Effector CD8-positive, alpha-beta T cell (primary cell): ENCODE results near the gene RDH8.
"Not testable (repeated sequence)": the region's sequence is repeated elsewhere in the genome, so short reads cannot be mapped to it uniquely, and the experiment has no call there.

ENCODE experiments used
- DNase-seq: peaks from one replicate; lab custom pipeline; 2025; lab: John Stamatoyannopoulos, UW

The RDH8 gene

DNA sequence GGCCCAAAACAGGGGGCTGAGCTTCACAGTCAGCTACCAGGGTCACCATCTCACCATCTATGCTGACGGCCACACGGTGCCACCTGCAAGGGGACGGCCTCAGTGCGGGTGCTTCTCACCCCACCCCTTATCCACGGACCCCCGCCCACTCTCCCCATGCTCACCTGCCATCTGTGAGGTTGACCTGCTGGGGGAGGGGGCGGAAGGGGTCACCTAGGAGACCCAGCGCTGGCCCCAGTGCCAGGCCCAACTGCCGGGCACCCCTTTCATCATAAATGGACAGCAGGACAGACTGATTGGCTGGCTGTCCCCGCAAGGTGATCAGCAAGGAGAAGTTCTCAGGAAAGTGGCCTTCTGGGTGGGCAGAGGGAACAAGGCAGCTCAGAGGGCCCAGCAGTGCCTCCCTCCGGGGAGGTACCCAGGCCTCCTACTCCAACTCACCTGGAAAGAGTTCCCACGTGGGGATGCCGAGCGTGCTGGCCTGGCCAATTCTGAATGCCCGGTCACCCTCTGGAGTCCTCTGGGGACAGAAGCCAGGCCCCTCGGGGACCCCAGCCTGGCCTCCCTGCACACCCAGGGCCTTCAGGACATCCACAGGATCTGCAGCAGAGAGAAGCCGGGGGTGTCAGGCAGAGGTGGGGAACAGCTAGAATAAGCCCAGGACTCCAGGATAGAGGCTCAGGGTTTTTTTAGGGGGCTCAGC is 7.5 kb upstream of the RDH8 start:
- no peak for DNase-seq

DNA sequence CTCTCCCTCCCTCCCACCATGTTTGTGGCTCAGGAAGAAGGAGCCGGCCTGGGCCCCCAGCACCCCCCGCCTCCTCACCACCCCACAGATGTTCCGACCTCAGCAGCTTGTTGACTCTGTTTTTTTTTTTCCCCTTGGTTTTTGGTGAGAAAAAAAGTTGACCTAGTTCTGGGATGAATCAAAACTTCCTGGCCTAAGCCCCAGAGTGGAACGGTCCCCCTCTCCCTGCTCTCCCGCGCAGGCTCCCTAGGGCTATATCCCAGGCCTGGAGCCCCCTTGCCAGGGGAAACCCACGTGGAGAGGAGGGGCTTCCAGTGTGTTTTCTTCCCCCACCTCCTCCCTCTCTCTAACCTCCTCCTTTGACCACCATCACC is 7.0 kb upstream of the RDH8 start:
- no peak for DNase-seq

DNA sequence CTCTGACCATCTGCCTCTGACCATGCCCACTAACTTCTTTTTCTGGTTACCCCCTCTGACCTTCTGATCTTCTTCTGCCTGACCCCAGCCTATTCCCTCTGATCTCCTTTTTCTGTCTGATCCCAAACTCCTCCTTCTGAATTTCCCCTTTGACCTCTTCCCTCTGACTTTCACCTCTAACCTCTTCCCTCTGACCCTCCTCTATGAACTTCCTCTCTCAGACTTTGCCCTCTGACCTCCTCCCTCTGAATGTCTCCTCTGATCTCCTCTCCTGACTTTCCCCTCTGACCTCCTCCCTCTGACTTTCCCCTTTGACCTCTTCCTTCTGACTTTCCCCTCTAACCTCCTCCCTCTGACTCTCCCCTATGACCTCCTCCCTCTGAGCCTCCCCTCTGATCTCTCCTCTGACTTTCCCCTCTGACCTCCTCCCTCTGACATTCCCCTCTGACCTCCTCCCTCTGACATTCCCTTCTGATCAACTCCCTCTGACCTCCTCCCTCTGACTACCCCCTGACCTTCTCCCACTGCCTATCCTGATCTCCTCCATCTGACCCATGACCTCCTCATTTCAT is 6.4 kb upstream of the RDH8 start:
- no peak for DNase-seq

DNA sequence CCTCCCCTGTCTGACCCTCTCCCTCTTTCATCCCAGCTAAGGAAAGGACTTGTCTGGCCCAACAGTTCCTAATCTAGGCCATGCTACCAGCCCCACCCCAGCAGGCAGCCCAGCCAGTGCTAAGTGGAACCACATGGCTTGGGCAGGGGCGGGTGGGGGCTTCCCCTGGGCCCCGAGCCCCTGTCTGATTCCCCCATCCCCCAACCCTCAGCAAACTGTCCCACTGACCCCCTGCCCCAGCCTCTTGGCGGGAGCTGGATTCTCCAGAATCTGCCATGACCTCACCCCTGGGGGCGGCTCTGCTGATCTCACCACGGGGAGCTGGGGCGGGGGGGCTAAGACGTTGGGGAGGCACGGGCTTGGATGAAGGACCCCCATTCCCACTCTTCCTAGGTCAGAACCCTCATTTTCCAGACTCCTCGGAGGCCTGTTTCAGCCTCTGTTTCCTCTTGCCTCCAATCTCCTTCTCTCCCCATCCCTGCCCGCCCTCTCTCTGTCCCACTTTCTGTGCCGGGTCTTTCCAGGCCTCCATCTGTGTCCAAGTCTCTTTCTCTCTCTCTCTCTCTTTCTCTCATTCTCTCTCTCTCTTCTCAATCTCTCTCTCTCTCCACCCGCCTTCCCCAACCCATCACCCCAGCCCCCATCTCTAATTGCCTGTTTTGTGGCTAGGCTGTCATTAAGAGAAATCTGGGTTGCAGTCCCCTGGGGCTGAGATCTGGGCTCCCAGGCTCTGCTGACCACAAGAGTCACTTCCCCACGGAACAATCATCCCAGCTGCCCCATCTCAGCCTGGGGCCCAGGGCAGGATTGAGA is 5.7 kb upstream of the RDH8 start:
- DNase-seq: no peak

DNA sequence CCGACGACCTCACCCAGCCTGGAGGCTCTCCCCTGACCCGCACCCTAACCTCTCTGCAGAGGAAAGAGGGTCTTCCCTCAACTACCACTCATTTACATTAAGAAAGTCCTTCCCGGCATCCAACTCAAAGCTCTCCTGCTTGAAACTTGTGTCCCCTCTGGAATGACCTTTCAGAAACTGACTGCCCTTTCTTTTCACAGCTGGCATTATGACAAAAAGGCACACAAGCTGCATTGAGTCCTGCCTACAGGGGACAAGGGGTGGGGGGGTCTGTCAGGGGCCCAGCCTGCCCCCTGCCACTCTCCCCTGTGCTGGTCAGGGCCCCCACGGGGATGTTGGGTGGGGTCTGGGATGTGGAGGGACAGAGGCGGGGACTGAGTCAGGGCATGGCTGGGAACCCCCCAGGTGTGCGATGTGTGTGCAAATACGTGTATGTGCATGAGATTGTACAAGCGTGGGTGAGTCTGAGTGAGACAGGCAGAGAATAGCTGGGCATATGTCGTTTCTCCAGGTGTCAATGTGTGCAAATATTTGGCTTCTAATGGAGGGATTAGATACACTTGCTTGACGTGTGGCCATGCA is 5.0 kb upstream of the RDH8 start:
- no peak for DNase-seq

DNA sequence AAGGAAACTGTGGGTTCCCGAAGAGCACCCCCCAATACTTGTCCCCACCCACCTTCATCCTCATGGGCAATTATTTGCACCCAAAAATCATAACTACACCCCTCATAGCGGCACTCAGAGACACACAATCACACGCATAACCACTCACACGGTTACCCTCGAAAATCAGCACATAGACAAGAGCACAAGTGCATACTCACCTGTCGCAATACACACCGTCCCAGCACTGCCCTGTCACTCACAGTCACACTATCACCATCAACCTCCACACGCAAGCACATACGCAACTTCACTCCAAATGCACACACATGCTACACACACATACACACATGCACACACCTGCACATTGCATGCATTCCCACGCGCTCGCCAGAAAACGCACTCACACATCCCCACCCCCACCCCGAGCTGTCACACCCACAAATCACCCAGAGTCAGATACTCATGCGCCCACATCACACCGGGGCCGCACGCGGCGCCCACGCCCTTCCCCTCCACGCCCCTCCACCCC is 3.5 kb upstream of the RDH8 start:
- no peak for DNase-seq

DNA sequence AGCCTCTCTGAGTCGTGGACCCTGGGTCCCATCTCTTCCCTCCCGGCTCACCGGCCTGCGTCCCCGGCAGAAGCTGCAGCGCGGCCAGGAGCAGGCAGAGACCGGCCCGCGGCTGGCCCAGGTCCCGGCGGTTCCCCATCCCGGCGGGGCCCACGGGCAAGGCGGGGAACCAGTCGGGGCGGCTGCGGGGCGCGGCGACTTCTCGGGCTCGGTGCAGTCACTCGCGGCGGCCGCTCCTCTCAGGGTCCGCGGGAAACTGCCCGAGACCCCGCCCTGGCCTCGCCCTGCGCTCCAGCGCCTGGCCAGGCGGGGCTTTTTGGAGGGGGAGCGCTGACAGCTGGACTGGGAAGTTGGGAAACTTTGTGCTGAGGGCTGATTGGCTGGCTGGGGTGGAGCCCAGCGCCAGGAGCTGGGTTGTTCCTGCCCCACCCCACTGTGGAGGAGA is 3.0 kb upstream of the RDH8 start, which contains the start of gene COL5A3:
Gene COL5A3 (minus strand): TSS at position 258 of the 445 bp plus-strand sequence. CDS start 119 bp downstream, at position 139.
- DNase-seq: no peak

DNA sequence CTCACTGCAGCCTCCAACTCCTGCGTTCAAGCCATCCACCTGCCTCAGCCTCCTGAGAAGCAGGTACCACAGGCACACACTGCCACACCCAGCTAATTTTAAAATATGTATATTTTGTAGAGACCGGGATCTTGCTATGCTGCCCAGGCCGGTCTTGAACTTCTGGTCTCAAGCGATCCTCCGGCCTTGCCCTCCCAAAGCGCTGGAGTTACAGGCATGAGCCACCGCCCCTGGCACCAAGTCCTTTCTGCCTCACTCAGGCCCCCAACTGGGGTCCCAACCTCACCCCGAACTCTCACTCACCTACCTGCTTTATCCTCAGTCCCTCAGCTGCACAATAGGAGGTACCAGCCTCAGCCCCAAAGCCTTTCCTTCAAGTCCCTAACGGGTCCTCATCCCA is 2.3 kb upstream of the RDH8 start:
- no peak for DNase-seq

DNA sequence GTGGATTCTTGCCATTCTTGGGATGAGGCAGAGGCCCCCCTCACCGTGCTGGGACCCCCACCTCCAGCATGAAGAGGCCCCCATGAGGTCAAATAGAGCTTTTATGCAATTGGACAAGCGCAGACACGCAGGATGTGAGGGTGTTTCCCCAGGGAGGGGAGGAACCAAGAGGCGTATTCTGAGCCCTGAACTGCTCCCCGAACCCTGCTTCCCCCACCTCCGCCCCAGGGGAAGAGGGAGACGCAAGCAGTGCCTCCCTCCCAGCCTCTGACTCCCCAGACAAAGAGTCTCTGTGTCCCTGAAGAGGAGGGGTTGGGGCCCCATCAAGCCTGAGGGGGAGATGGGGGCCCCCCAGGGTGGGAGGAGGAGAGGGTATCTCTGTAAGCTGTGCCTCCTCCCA is 1.3 kb upstream of the RDH8 start:
- DNase-seq: no peak

DNA sequence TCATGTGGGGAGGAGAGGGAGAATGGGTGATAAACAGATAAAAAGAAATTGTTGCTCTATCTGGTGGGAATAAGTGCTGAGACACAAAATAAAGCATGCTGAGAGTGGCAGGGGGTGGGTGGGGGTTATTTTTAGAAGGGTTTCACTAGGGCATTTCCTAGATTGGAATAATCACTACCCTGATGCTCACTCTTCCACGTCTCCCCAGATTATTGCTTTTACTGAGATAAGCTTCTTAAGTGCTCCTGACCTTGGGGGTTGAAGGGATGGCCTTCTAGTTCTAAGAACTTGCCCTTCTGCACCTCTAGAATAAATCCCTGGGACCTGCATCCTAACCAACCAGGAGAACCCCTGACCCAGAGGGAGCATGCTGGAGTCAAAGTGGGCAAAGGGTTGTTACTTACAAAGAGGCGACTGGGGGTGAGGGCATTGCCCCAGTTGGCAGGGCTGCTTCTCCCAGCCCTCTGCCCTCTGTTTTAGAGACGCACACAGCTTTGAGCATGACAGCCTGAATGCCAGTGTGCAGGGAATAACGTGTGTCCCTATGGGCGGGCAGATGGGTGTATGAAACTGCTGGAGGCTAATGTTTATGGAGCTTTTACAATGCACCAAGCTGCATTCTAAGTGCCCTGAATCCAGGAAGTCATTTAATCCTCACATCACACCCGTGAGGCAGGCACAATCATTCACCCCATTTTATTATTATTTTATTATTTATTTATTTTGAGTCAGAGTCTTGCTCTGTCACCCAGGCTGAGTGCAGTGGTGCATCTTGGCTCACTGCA is 743 bp downstream of the RDH8 start:
- no peak for DNase-seq

DNA sequence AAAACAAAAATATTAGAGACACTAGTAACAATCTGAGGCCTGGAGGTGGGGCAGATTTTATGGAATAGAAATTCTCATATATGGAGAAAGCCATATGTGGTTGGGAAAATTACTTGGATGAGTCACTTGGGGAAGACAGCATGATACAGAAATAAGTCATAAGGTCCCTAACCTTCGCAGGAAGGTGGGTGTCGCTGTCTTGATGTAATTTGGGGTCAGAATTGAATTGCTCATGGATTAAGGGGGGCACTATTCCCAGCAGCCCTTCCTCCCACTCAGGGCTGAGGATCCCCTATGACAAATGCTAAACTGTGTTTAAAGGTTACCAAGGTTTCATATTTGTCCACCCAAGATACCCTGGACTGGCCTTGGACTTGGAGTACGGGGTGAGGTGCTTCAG is 5.0 kb downstream of the RDH8 start:
- DNase-seq: no peak

DNA sequence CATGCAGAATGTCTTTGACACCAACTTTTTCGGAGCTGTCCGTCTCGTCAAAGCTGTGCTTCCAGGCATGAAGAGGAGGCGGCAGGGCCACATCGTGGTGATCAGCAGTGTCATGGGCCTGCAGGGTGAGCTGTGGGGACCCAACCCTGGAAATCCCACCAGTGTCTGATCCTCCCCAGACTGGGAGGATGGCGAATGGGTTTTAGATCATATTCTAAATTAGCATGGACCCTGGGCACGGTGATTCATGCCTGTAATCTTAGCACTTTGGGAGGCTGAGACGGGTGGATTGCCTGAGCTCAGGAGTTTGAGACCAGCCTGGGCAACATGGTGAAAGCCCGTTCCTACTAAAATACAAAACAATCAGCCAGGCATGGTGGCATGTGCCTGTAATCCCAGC is 5.5 kb downstream of the RDH8 start:
- DNase-seq: no peak

DNA sequence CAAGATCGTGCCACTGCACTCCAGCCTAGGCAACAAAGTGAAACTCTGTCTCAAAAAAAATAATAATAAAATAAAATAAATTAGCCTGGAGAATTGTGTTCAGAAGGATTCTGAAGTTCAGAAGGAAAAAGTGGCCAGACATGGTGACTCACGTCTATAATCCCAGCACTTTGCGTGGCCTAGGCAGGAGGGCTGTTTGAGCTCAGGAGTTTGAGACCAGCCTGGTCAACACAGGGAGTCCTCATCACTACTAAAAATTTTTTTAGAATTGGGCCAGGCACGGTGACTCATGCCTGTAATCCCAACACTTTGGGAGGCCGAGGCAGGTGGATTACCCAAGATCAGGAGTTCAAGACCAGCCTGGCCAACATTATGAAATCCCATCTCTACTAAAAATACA is 6.0 kb downstream of the RDH8 start:
- no peak for DNase-seq

DNA sequence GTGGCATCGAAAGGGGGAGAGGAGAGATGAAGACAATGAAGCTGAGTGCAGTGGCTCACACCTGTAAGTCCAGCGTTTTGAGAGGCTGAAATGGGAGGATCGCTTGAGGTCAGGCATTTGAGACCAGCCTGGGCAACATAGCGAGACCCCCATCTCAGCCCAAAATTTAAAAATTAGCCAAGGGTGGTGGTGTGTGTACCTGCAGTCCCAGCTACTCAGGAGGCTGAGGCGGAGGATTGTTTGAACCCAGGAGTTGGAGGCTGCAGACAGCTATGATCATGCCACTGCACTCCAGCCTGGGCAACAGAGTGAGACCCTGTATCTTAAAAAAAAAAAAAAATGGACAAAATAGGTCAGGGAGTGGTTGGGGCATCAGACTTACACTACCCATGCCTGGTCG is 7.6 kb downstream of the RDH8 start:
- DNase-seq: no peak

DNA sequence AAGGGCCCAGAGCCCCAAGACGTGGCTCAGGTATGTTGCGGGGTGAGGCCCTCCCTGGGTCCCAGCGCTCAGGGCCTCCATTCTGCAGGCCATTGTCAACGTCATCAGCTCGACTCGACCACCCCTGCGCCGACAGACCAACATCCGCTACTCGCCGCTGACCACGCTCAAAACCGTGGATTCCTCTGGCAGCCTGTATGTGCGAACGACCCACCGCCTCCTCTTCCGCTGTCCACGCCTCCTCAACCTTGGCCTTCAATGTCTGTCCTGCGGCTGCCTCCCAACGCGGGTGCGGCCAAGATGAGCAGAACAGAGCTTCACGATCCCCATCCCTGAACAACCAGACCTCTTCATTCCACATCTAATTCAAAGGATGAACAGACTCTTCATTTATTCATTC is 8.2 kb downstream of the RDH8 start:
- DNase-seq: no peak

DNA sequence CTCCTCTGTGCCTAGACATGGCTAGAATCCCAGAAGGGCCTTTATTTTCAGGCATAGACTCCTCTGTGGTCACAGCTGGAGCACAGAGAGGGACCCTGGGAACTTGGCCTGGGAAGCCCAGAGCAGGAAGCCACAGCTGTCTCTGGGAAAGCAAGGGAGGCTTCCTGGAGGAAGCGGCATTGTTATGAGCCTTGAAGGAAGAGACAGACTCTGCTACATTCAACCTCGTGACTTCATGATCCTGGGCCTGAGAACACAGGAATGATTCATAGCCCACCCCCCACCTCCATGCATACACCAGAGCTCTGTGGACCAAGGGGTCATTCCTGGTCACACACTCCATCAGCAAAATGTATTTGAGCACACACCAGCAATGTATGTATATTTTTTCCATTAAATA is 8.6 kb downstream of the RDH8 start:
- no peak for DNase-seq

DNA sequence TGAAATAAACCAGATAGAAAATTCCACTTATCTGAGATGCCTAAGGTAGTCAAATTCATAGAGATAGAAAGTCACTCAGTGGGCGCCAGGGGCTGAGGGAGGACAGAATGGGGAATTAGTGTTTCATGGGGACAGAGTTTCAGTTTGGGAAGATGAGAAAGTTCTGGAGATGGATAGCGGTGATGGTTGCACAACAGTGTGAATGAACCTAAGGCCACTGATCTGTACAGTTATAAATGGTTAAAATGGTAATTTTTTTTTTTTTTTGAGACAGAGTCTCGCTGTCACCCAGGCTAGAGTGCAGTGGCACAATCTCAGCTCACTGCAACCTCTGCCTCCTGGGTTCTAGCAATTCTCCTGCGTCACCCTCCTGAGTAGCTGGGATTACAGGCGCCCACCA is 9.8 kb downstream of the RDH8 start:
- not testable (repeated sequence) for DNase-seq

DNA sequence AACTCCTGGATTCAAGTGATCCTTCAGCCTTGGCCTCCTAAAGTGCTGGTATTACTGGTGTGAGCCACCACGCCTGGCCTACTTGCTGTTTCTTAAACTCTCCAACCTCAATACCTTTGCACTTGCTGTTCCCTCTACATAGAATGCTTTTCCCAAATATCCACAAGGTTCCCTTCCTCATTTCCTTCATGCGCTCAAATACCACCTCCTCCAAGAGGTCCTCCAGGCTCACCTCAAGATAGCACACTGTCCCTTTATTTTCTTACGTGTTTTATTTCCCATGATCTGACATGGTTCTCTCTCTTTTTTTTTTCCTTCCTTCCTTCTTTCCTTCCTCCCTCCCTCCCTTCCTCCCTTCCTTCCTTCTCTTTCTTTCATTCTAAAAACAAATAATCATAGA is 13.5 kb downstream of the RDH8 start:
- DNase-seq: no peak

DNA sequence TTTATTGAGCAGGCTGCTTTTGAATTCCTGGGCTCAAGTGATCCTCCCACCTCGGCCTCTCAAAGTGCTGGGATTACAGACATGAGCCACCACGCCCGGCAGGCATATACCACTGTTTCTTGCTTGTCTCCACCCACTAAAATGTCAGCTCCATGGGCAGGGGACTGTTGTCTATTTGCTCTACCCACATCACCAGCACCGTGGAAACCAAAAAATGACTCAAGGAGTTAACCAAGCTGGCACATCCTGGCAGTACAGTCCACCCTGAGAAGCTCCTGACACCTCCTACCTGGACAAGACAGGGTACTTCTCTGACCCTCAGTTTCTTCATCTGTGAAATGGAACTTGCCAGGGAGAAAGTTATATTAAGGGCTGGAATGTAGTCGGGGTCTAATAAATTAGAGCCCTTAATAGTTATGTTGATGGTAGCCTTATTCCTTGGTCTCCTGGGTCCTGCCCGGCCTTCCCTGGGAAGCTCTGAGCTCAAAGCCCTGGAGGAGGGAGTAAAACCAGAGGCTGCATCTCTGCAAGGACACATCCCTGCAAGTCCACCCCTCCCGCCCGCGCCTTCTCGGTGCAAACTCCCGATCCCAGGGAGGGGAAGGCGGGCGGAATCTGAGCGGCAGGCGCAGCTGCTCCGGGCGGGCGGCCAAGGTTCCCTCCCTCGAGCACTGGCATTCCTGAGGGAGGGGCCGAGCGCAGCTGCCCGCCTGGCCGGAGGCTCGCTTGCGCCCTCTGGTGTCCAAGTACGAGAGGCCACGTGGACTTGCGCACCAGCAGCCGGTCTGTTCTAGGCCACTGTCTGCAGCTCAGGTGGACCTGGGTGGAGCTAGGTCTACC is 14.1 kb downstream of the RDH8 start:
- DNase-seq: peak; percentile 63

DNA sequence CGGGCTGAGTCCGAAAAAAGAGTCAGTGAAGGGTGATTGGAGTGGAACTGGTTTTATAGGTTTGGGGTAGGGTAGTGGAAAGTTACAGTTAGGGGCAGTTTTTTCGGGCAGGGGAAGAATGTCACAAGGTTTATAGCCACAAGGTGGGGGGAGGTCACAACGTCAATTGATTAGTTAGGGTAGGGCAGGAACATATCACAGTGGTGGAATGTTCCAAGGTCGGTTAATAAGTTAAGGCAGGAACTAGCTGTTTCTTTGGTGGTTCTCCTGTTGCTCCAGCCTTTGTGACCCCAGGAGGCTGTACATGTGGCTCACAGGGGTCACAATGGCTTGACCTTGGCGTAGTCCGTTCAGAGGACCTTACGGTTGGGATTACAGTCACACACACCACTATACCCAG is 20.3 kb downstream of the RDH8 start:
- DNase-seq: no peak

DNA sequence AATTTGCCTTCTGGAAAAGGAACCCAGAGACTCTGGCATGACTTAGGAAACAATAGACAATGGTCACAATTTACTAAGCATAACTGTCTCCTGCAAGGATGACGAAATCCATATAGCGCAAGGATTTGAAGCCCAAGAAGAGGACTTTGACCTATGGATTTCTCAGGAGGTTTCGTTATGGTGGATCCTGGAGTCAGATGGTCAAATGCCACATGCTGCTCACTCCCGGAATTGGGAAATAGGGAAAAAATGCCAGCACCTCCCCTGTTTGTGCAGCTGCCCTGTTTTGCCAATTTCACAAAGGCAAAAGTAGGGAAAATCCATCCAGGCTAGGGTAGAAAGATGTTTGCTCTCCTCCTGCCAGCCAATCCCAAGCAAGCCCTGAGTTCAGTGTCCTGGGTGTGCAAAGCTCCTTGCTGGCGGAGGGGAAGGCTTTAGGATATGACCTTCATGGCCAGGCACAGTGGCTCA is 23.4 kb downstream of the RDH8 start:
- DNase-seq: no peak
